Subcutaneous adipose tissue (tissue), 4 donors: Measurements from ENCODE around the gene SNRPB. TPM values are rescaled to one million over a fixed set of nuclear protein-coding genes. Genes with fewer than 3 reads are reported as not detected.

Source experiments
- CTCF ChIP-seq: fragments of 450-650 bp; IDR thresholded peaks from one replicate; pipeline ENCODE4 v1.5.1; 2016; ENCODE audit warnings: low read depth, mild to moderate bottlenecking, control low read depth, antibody characterized with exemption, moderate library complexity
- total RNA-seq, 4 donors: library from RNA; depleted of rRNA; stranded (reverse); fragments of >200 nt; gene quantifications; one replicate each; pipeline ENCODE4 v1.1.0, GENCODE V29; 2016

The SNRPB gene
- total RNA-seq, 4 donors from 2014 or later, result 101 to 119 (median 116) TPM

- TF ChIP-seq CTCF, result no peak
Measured at GRCh38 chr20:2480381-2480780, 9.8 kb upstream of the SNRPB start.

GRCh38 chr20:2476742-2477615 lies 6.4 kb upstream of the SNRPB start:
- no peak for TF ChIP-seq CTCF

DNA sequence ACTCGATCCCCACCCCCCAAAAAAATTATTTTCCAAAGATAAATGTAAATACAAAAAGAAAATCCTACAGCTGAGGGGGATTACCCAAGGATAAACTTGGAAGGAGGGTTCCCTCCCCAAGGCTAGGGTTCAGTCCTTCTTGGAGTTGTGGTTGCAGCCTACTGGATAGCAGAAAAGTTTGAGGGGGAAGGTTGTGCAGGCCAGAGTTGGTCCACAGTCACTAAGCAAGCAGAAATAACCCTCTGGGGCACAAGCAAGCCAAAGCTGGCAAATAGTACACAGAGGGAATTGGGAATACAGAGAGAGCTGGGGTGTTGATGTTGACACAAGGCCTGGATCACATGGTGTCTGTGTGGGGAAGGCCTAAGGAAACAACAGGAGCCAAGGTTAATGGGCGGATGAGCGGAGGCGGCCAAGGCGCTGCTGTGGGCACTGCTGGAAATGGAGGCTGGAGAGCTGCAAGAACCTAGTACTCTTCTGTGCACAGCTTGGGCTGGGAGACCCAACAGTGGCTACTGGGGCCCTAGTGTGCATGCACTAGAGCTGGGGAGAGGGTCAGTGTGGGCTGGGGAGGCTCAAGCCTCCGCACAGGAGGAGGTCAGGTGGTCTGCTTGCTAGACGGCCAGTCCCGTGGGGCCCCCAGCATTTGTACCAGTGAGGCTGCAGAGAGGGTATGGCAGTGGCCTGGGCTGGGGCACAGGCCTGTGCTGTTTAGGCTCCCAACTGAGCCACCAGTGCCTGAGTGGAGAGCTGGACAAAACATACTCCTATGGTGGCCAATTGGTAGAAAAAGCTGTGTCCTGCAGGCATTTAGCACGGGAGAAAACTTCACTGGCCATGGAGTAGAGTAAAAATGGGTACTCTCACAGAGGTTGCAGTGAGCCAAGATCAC lies 5.5 kb upstream of the SNRPB start:
- no peak for TF ChIP-seq CTCF

GRCh38 chr20:2473516-2473915 lies 2.9 kb upstream of the SNRPB start:
- no peak for TF ChIP-seq CTCF

GRCh38 chr20:2469991-2470422 lies 582 bp downstream of the SNRPB start:
- TF ChIP-seq CTCF, result no peak

DNA sequence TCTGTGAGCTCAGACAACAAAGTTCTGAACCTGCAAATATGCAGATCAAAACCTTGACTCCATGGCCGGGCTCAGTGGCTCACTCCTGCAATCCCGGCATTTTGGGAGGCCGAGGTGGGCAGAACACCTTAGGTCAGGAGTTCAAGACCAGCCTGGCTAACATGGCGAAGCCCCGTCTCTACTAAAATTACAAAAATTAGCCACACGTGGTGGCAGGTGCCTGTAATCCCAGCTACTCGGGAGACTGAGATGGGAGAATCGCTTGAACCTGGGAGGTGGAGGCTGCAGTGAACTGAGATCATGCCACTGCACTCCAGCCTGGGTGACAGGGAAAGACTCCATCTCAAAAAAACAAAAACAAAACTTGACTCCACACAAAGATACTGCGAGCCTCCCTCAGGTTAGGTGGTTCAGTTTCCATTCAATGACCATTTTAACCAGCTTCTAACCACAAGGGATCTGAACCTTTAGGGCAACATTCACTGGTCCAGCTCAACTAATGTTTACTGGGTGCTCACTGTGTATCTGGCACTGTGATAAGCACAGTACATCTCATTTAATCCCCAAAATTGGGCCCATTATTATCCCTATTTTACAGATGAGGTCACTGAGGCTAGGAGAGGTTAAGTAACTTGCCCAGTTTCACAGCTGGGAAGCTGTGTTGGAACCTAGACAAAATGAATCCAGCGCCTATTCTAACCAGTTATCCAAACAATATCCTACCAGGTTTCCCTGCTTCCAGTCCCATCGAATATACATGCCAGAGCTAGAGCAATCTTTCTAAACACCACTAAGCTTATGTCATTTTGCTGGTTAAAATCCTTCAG lies 1.8 kb downstream of the SNRPB start:
- TF ChIP-seq CTCF, result no peak
